ENCODE results near the gene PLCB1.

GRCh38 chr20:8363970-8364733 lies 232.1 kb downstream of the PLCB1 start:
- TF ChIP-seq, protein P1, sequence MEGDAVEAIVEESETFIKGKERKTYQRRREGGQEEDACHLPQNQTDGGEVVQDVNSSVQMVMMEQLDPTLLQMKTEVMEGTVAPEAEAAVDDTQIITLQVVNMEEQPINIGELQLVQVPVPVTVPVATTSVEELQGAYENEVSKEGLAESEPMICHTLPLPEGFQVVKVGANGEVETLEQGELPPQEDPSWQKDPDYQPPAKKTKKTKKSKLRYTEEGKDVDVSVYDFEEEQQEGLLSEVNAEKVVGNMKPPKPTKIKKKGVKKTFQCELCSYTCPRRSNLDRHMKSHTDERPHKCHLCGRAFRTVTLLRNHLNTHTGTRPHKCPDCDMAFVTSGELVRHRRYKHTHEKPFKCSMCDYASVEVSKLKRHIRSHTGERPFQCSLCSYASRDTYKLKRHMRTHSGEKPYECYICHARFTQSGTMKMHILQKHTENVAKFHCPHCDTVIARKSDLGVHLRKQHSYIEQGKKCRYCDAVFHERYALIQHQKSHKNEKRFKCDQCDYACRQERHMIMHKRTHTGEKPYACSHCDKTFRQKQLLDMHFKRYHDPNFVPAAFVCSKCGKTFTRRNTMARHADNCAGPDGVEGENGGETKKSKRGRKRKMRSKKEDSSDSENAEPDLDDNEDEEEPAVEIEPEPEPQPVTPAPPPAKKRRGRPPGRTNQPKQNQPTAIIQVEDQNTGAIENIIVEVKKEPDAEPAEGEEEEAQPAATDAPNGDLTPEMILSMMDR (IDR thresholded peaks at IDR 0.05; ENCODE audit: insufficient read depth, low read depth, low read length) = no peak
- TF ChIP-seq EZH2 (IDR thresholded peaks at IDR 0.05; ENCODE audit: insufficient read depth, low read length) = no peak

Data from astrocyte (in vitro differentiated cells and primary cell).